VCaP (cell line): ENCODE data around the gene ICE1.
A peak's percentile ranks its signal among the peaks of the same experiment; 100 is the strongest.
"Not testable (repeated sequence)": the region's sequence is repeated elsewhere in the genome, so short reads cannot be mapped to it uniquely, and the experiment has no call there.

Experiments
- H3K27ac ChIP-seq: fragments of 450-650 bp; 2 replicates; pipeline ENCODE4 v1.5.1; 2017
- TF ChIP-seq, protein P1 (sequence below): fragments of 450-650 bp; conservative IDR thresholded peaks from 2 replicates; pipeline ENCODE4 v1.5.1; 2017; ENCODE audit warnings: mild to moderate bottlenecking, moderate library complexity

ICE1 gene

GRCh38 chr5:5381310-5381913 lies 41.1 kb upstream of the ICE1 start:
- TF ChIP-seq, protein P1, sequence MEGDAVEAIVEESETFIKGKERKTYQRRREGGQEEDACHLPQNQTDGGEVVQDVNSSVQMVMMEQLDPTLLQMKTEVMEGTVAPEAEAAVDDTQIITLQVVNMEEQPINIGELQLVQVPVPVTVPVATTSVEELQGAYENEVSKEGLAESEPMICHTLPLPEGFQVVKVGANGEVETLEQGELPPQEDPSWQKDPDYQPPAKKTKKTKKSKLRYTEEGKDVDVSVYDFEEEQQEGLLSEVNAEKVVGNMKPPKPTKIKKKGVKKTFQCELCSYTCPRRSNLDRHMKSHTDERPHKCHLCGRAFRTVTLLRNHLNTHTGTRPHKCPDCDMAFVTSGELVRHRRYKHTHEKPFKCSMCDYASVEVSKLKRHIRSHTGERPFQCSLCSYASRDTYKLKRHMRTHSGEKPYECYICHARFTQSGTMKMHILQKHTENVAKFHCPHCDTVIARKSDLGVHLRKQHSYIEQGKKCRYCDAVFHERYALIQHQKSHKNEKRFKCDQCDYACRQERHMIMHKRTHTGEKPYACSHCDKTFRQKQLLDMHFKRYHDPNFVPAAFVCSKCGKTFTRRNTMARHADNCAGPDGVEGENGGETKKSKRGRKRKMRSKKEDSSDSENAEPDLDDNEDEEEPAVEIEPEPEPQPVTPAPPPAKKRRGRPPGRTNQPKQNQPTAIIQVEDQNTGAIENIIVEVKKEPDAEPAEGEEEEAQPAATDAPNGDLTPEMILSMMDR = peak; percentile 67
- H3K27ac ChIP-seq = peak overlapping the region; percentile 80

- TF ChIP-seq, protein P1 = no peak
- no peak overlapping the region; the same call in 1 of the 2 replicates for H3K27ac ChIP-seq
Observed at GRCh38 chr5:5383461-5383860, 39.0 kb upstream of the ICE1 start.

DNA sequence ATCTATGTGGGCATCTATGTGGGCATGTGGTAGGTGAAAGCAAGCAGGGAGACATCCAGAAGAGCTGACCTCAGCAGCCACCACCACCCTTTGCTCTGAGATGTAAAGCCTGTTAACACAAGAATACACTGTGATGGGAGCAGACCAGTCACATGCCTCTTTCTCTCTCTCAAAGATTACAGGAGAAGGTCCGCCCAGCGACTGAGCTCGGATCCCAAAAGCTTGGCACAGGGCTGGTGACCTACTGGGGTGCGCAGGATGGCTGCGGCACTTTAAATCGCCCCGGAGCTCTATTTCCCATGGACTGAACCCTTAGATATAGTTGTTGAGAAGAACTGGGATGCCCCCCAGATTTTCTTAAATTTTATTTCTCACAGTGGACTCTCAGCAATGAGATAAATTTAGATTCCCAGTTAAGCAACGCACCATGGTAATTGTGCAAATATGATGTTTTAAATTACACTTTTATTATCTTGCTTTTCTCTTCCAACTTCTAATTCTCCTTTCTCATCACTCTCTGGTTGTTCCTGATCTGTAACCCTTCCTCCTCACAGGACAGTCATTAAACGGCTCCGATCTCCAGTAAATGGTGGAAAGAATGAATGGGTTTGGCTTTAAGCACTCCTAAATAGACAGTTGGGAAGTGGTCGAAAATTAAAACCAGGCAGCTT lies 37.7 kb upstream of the ICE1 start:
- TF ChIP-seq, protein P1 = no peak
- H3K27ac ChIP-seq = no peak overlapping the region

- TF ChIP-seq, protein P1 = no peak
- H3K27ac ChIP-seq = no peak overlapping the region
Observed at GRCh38 chr5:5385331-5385662, 37.2 kb upstream of the ICE1 start.

- H3K27ac ChIP-seq = no peak overlapping the region; the same call in 1 of the 2 replicates
- TF ChIP-seq, protein P1 = no peak
Observed at GRCh38 chr5:5386329-5386728, 36.1 kb upstream of the ICE1 start.

GRCh38 chr5:5387192-5387591 lies 35.3 kb upstream of the ICE1 start:
- TF ChIP-seq, protein P1 = no peak

DNA sequence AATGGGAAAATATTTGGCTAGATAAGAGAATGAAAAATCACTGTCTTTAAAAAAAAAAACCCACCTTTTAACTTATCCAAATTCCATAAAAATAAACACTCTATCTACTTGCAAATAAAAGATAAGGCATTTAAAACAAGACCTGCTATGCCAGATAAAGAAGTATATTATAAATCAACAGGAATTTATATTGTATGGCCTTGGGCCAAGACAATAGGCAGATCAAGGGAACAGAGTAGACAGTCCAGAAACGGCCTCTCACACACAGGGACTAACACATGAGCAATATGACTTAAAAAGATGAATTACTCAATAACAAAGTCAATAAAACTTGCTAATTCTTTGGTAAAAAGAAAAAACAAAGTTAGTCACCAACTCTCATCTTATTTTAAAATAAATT lies 34.7 kb upstream of the ICE1 start:
- TF ChIP-seq, protein P1 = no peak
- peak overlapping the region; percentile 38 for H3K27ac ChIP-seq

More at GRCh38 chr5:5387192-5387591, 35.3 kb upstream of the ICE1 start:
- peak overlapping the region; percentile 38 for H3K27ac ChIP-seq

- H3K27ac ChIP-seq = not testable (repeated sequence)
Observed at GRCh38 chr5:5390121-5390869, 32.2 kb upstream of the ICE1 start.

DNA sequence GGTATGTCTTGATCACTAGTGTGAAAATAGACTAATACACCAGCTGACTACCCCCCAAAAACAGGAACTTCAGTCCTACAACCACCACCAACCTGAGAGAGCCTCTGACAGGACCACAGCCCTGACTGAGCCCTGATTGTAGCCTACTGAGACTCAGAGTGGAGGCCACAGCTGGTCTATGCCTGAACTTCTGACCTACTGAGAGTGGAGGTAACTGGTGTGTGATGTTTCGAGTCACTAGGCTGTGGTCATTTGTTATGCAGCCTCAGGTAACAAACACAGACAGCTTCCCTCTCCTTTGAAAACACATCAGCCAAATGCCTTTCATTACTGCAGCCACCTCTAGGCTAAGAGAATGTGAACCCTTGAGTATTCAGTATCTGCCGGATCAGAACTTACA lies 30.0 kb upstream of the ICE1 start:
- H3K27ac ChIP-seq = not testable (repeated sequence)
